ENCODE data around the gene C2orf80.
"Not testable (repeated sequence)": the region's sequence is repeated elsewhere in the genome, so short reads cannot be mapped to it uniquely, and the experiment has no call there.

C2orf80 gene

GRCh38 chr2:208156439-208156838, 33.4 kb downstream of the C2orf80 start:
- H3K4me3 ChIP-seq (ENCODE audit: low read length) = no peak overlapping the region
- no peak for TF ChIP-seq ZNF274 (IDR thresholded peaks at IDR 0.05; ENCODE audit: low read depth, low read length)

GRCh38 chr2:208153156-208153555, 36.7 kb downstream of the C2orf80 start:
- no peak overlapping the region for H3K4me3 ChIP-seq (ENCODE audit: low read length)
- no peak for TF ChIP-seq ZNF274 (IDR thresholded peaks at IDR 0.05; ENCODE audit: low read depth, low read length)

GRCh38 chr2:208150956-208151355, 38.9 kb downstream of the C2orf80 start:
- no peak for TF ChIP-seq ZNF274 (IDR thresholded peaks at IDR 0.05; ENCODE audit: low read depth, low read length)
- H3K4me3 ChIP-seq (ENCODE audit: low read length) = no peak overlapping the region

GRCh38 chr2:208150094-208150493, 39.7 kb downstream of the C2orf80 start:
- no peak overlapping the region for H3K4me3 ChIP-seq (ENCODE audit: low read length)
- TF ChIP-seq ZNF274 (IDR thresholded peaks at IDR 0.05; ENCODE audit: low read depth, low read length) = no peak

GRCh38 chr2:208148803-208149202, 41.0 kb downstream of the C2orf80 start:
- no peak overlapping the region for H3K4me3 ChIP-seq (ENCODE audit: low read length)
- TF ChIP-seq ZNF274 (IDR thresholded peaks at IDR 0.05; ENCODE audit: low read depth, low read length) = no peak

DNA sequence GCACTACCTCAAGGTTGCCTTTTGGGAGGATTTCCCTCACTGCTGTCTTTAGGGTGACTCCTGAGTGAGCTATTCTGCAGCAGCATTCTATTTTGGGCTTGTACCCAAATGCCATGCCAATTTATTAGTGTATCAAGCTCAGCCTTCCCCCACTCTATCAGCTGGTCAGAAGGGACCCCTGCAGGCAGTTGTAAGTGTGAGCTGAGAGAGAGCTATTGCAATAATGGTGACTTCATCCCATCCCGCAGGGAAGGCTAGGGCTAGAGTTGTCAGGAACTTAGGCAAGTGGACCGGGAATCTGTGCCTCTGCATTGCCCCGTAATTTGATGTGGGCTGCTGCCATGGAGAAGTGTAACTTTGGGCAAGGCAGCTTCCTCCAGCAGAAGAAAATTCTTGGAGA, 42.1 kb downstream of the C2orf80 start:
- TF ChIP-seq ZNF274 (IDR thresholded peaks at IDR 0.05; ENCODE audit: low read depth, low read length) = no peak
- H3K4me3 ChIP-seq (ENCODE audit: low read length) = no peak overlapping the region

DNA sequence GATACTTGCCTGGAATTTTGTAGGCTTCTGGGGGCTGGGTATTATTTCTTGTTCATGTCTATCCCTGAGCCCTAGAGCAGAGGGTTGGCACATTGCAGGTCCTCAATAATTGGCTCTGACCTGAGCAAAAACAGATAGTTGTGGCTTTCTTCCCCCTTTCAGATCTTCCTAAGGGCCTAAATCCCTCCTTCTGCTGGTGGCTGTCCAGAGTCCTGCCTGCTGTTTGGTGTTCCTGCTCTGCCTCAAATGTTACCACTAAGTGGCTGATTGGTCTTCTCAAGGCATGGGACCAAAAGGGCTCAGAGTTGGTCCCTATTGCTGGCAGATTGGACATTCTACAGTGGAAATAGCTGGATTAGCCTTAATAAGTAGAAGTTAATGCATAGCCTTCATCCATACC, 42.8 kb downstream of the C2orf80 start:
- no peak for TF ChIP-seq ZNF274 (IDR thresholded peaks at IDR 0.05; ENCODE audit: low read depth, low read length)
- no peak overlapping the region for H3K4me3 ChIP-seq (ENCODE audit: low read length)

DNA sequence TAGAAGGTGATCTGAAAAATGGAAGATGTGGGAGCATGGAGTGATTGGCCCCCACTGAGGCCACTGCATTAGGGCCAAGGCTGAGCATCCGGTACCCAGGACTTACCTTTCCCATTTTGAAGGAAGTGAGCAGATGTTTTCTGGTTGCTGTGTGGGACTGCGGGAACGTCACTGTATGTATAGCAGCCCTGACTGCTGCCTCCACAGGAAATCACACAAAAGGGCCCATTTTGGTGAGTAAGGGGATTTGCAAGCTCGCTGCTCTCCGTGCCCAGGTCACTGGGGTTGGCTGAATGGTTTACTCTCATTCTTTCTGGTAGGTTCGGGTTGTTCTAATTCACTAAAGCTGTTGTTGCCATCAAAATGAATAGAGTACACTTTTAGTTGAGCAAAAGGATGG, 43.8 kb downstream of the C2orf80 start, which contains the start of gene CRYGB:
TSS of gene CRYGB (minus strand) at position 153 of the 400 bp plus-strand sequence. CDS start at position 115, 38 bp downstream.
- no peak within 1 kb of the TSS for H3K4me3 ChIP-seq (ENCODE audit: low read length)
- TF ChIP-seq ZNF274 (IDR thresholded peaks at IDR 0.05; ENCODE audit: low read depth, low read length) = no peak

DNA sequence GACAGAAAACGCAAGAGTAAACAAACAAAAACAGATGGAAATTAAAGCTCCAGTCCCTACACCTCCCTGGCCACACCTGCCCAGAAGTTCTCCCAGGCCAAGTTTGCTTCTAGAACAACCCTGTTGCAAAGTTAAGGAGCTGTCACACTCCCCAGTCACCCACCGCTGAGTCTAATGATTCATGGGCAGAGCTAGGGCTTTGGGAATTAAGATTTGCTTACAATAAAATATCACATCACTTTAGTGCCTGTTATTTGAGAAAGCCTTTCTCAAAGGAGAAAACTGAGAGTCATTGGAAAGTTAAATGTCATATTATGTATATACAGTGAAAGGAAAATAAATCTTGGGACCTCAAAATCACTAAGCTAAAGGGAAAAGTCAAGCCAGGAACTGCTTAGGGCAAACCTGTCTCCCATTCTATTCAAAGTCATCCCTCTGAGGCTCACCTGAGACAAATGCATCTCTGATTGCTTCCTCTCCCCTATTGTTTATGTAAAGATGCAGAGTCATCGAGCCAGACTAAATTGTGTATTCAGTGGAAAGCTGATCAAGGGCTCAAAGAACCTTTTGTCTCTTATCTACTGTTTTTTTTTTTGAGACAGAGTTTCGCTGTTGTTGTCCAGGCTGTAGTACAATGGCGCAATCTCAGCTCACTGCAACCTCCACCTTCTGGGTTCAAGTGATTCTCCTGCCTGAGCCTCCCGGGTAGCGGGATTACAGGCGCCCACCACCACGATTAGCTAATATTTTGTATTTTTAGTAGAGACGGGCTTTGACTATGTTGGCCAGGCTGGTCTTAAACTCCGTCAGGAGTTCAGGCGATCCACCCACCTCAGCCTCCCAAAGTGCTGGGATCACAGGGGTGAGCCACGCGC, 46.7 kb downstream of the C2orf80 start:
- TF ChIP-seq ZNF274 (IDR thresholded peaks at IDR 0.05; ENCODE audit: low read depth, low read length) = no peak
- H3K4me3 ChIP-seq (ENCODE audit: low read length) = no peak overlapping the region

- no peak for TF ChIP-seq ZNF274 (IDR thresholded peaks at IDR 0.05; ENCODE audit: low read depth, low read length)
- no peak overlapping the region for H3K4me3 ChIP-seq (ENCODE audit: low read length)
These were observed 47.4 kb downstream of the C2orf80 start for GRCh38 chr2:208142240-208142924.

DNA sequence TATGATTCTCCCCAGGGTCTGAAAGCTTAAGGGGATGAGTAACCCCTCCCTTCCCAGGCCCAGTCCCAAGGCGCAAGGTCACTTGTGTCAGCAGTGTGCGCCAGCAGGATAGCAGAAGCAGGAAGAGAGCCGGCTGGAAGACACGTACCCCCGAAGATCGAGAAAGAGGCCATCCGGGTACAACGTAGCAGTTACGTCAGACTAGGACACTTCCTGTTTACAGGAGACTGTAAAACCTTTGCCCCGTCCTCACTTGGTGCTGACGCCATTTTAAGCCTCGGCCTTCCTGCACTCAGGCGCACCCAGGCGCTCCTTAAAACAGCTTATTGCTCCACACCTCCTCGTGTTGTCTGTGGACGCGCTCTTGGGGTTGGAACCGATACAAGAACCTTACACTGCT, 50.4 kb downstream of the C2orf80 start:
- TF ChIP-seq ZNF274 (IDR thresholded peaks at IDR 0.05; ENCODE audit: low read depth, low read length) = no peak
- no peak overlapping the region for H3K4me3 ChIP-seq (ENCODE audit: low read length)

- H3K4me3 ChIP-seq (ENCODE audit: low read length) = not testable (repeated sequence)
These were observed 51.5 kb downstream of the C2orf80 start for GRCh38 chr2:208138334-208138733.

- no peak for TF ChIP-seq ZNF274 (IDR thresholded peaks at IDR 0.05; ENCODE audit: low read depth, low read length)
- no peak overlapping the region for H3K4me3 ChIP-seq (ENCODE audit: low read length)
These were observed 53.1 kb downstream of the C2orf80 start for GRCh38 chr2:208136716-208137094.

DNA sequence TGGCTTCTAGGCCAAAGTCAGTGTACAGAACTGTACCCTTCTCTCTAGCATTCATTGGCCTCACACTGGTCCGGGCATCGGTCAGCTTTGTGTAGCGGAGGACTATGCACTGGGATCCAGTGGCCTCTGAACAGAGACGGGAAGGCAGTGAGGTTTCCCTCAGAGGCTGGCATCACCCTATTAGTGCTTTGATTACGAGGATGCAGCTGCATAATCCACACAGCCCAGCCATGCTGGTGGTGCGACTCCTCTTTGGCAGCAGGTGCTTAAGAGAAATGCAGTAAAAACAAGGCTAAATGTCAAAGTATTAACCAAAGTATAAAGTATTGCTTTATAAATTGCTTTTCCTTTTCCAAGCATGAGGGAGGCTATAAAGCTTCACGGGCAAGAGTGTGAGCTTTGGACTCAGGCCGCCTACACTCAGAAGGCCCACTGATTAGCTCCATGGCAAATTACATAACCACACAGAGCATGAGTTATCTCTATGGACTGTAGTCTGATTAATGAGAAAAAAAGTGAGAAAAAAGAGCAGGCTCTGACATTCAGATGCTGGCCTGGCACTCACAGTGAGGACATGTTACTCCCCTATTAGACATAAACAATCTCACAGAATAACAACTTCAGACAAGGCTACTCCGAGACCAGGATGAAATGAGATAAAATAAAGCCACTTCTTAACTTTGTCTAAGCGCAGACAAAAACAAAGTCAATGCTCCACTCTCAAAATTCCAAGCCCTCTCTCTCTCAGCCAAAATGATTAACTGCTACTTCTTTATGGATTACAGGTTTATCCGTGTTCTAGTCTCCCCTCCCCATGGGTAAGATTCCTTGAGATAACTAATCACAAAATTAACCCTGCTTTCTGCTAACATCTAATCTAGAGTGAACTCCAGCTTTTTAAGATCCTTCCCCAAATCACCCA, 53.8 kb downstream of the C2orf80 start:
- no peak for TF ChIP-seq ZNF274 (IDR thresholded peaks at IDR 0.05; ENCODE audit: low read depth, low read length)
- no peak overlapping the region for H3K4me3 ChIP-seq (ENCODE audit: low read length)
